SK-N-SH (cell line): Measurements from ENCODE around the gene RGS7. TPM values are rescaled to one million over a fixed set of nuclear protein-coding genes. Genes with fewer than 3 reads are reported as not detected.

ENCODE experiments used
- CTCF ChIA-PET: fragments of 300-600, 350-600 bp; formaldehyde crosslinking; extraction: SDS; loops from one replicate; lab custom pipeline; 2021; lab: Yijun Ruan, JAX
- POLR2A ChIA-PET: fragments of 350-600 bp; sonication (Branson Sonifier 250); formaldehyde crosslinking; extraction: SDS; loops from one replicate; lab custom pipeline; 2020; ENCODE audit warnings: antibody characterized with exemption, inconsistent platforms; lab: Yijun Ruan, JAX
- DNase-seq: peaks from one replicate; pipeline ENCODE4 v3.0.0; 2012
- H2AFZ ChIP-seq: fragments of 200-600 bp; sonication (generic); 2 replicates; pipeline ENCODE4 v1.8.1; 2016; ENCODE audit warnings: antibody characterized with exemption, mild to moderate bottlenecking, low read depth
- H3F3A ChIP-seq: fragments of 200-600 bp; sonication (generic); replicated peaks from 2 replicates; pipeline ENCODE3; 2016; ENCODE audit warnings: antibody characterized with exemption, mild to moderate bottlenecking; ENCODE audit not compliant: insufficient read depth
- H3K27ac ChIP-seq, 2 experiments: fragments of 200-500 bp in 1 of 2; fragments of 200-600 bp in 1 of 2; sonication (Bioruptor generic) in 1 of 2; sonication (generic), shearing (Covaris generic) in 1 of 2; 2 replicates each; pipeline versions ENCODE4 v1.5.1 to v1.6.1; 2014 to 2016; ENCODE audit warnings: low read depth in 2 of 2, inconsistent platforms in 1 of 2, low read length in 1 of 2, mild to moderate bottlenecking in 1 of 2, mixed read lengths in 1 of 2
- H3K27me3 ChIP-seq: fragments of 200-600 bp; sonication (generic), shearing (Covaris generic); 2 replicates; pipeline ENCODE4 v1.6.1; 2016; ENCODE audit warnings: mixed run types; ENCODE audit not compliant: insufficient read depth
- H3K36me3 ChIP-seq, 2 experiments: fragments of 200-500 bp in 1 of 2; fragments of 200-600 bp in 1 of 2; sonication (Bioruptor generic) in 1 of 2; sonication (generic) in 1 of 2; replicated peaks in 1 of 2; 2 replicates each; pipeline versions ENCODE3 to v1.5.1; 2014 to 2016; ENCODE audit warnings: low read length in 1 of 2, mild to moderate bottlenecking in 1 of 2; ENCODE audit not compliant: insufficient read depth in 2 of 2, control insufficient read depth in 1 of 2
- H3K4me1 ChIP-seq, 2 experiments: fragments of 200-500 bp in 1 of 2; fragments of 200-600 bp in 1 of 2; sonication (Bioruptor generic) in 1 of 2; sonication (generic), shearing (Covaris generic) in 1 of 2; 2 replicates each; pipeline versions ENCODE4 v1.5.1 to v1.6.1; 2014 to 2016; ENCODE audit warnings: low read depth in 1 of 2, low read length in 1 of 2, mixed run types in 1 of 2; ENCODE audit not compliant: insufficient read depth in 2 of 2, control insufficient read depth in 1 of 2
- H3K4me2 ChIP-seq: fragments of 200-600 bp; sonication (generic), shearing (Covaris generic); 2 replicates; pipeline ENCODE4 v1.6.1; 2017; ENCODE audit warnings: mixed run types
- H3K4me3 ChIP-seq, 2 experiments: fragments of 200-500 bp in 1 of 2; fragments of 200-600 bp in 1 of 2; sonication (Bioruptor generic) in 1 of 2; sonication (generic), shearing (Covaris generic) in 1 of 2; 2 replicates each; pipeline versions ENCODE4 v1.5.1 to v1.8.1; 2014 to 2016; ENCODE audit warnings: low read depth in 2 of 2, inconsistent platforms in 1 of 2, low read length in 1 of 2, mild to moderate bottlenecking in 1 of 2, mixed read lengths in 1 of 2, moderate library complexity in 1 of 2
- H3K79me2 ChIP-seq: fragments of 200-600 bp; sonication (generic); 2 replicates; pipeline ENCODE4 v1.8.1; 2017; ENCODE audit warnings: mild to moderate bottlenecking; ENCODE audit not compliant: insufficient read depth
- H3K9ac ChIP-seq: fragments of 200-600 bp; sonication (generic); 2 replicates; pipeline ENCODE4 v1.6.1; 2017; ENCODE audit warnings: mixed run types
- H3K9me2 ChIP-seq: fragments of 200-600 bp; sonication (generic); 2 replicates; pipeline ENCODE4 v1.6.1; 2017; ENCODE audit warnings: mixed run types
- H3K9me3 ChIP-seq: fragments of 200-600 bp; sonication (generic); 2 replicates; pipeline ENCODE4 v1.6.1; 2017; ENCODE audit warnings: mixed run types, mild to moderate bottlenecking, moderate library complexity
- H4K20me1 ChIP-seq: fragments of 200-600 bp; sonication (generic); 2 replicates; pipeline ENCODE4 v1.6.1; 2017; ENCODE audit warnings: mild to moderate bottlenecking, mixed run types; ENCODE audit not compliant: insufficient read depth
- CHD2 ChIP-seq: fragments of 150-350 bp; IDR thresholded peaks from 2 replicates; pipeline ENCODE4 v1.6.1; 2018; ENCODE audit warnings: low read length; ENCODE audit not compliant: partially characterized antibody
- CTCF ChIP-seq: fragments of 200-600 bp; sonication (generic); IDR thresholded peaks from 2 replicates; pipeline ENCODE4 v1.6.1; 2017; ENCODE audit warnings: antibody characterized with exemption, mild to moderate bottlenecking, moderate library complexity
- ELF1 ChIP-seq: IDR thresholded peaks from 2 replicates; pipeline ENCODE4 v1.4.0; 2012
- EP300 ChIP-seq, 2 experiments: IDR thresholded peaks; 2 replicates each; pipeline versions ENCODE4 v1.4.0 to v1.6.1; 2012; ENCODE audit warnings: borderline replicate concordance in 1 of 2, low read depth in 1 of 2, low read length in 1 of 2
- FOSL2 ChIP-seq: IDR thresholded peaks from 2 replicates; pipeline ENCODE4 v1.4.0; 2012; ENCODE audit warnings: low read depth, mild to moderate bottlenecking, moderate library complexity, borderline replicate concordance
- FOXJ3 ChIP-seq: sonication (generic); formaldehyde crosslinking; IDR thresholded peaks from 2 replicates; pipeline ENCODE4 v1.5.1; 2020; ENCODE audit warnings: mild to moderate bottlenecking, missing genetic modification reagents
- FOXM1 ChIP-seq: IDR thresholded peaks from 2 replicates; pipeline ENCODE4 v1.4.0; 2012; ENCODE audit warnings: low read depth, mild to moderate bottlenecking
- GATA2 ChIP-seq: sonication (generic); formaldehyde crosslinking; IDR thresholded peaks from 2 replicates; pipeline ENCODE4 v1.5.0; 2020; ENCODE audit warnings: mild to moderate bottlenecking, missing genetic modification reagents
- IRF3 ChIP-seq: fragments of 150-350 bp; IDR thresholded peaks from 2 replicates; pipeline ENCODE4 v1.6.1; 2016; ENCODE audit warnings: mild to moderate bottlenecking, low read depth, low read length
- NFIC ChIP-seq: IDR thresholded peaks from 2 replicates; pipeline ENCODE4 v1.4.0; 2012; ENCODE audit warnings: borderline replicate concordance
- POLR2AphosphoS5 ChIP-seq: IDR thresholded peaks from 2 replicates; pipeline ENCODE4 v1.6.1; 2012; ENCODE audit warnings: low read depth, low read length
- RCOR1 ChIP-seq: fragments of 150-350 bp; IDR thresholded peaks from 2 replicates; pipeline ENCODE4 v1.6.1; 2017; ENCODE audit warnings: antibody characterized with exemption, low read length
- SIN3A ChIP-seq: IDR thresholded peaks from 2 replicates; pipeline ENCODE4 v1.6.1; 2012; ENCODE audit warnings: low read depth, mild to moderate bottlenecking, low read length, moderate library complexity, borderline replicate concordance
- SMC3 ChIP-seq: IDR thresholded peaks from 2 replicates; pipeline ENCODE4 v1.6.1; 2012; ENCODE audit warnings: low read depth, low read length, improper control_type of control experiment
- TAF1 ChIP-seq: IDR thresholded peaks from 2 replicates; pipeline ENCODE4 v1.6.1; 2012; ENCODE audit warnings: low read depth, mild to moderate bottlenecking, low read length, moderate library complexity, borderline replicate concordance
- TCF12 ChIP-seq: IDR thresholded peaks from 2 replicates; pipeline ENCODE4 v1.4.0; 2012
- TEAD4 ChIP-seq: IDR thresholded peaks from 2 replicates; pipeline ENCODE4 v1.4.0; 2012; ENCODE audit warnings: mild to moderate bottlenecking, borderline replicate concordance; ENCODE audit not compliant: insufficient read depth
- USF1 ChIP-seq: IDR thresholded peaks from 2 replicates; pipeline ENCODE4 v1.4.0; 2012; ENCODE audit warnings: low read depth, borderline replicate concordance
- WGBS: methylation state at CpG from one replicate; pipeline ENCODE4 v1.1.6; 2017; ENCODE audit warnings: low lambda C conversion rate; 5-methylcytosine and 5-hydroxymethylcytosine counted together
- polyA plus RNA-seq, 3 experiments: library from polyadenylated mRNA; depleted of rRNA; stranded (reverse); fragments of >200 nt; gene quantifications; 2 replicates each; pipeline ENCODE4 v1.2.3, GENCODE V29; 2012

Gene RGS7
- polyA plus RNA-seq, 1 of the 3 experiments (the other 2 are of a cell fraction) = 0.36 TPM

- H3K27ac ChIP-seq = no peak overlapping the region
- no peaks in the 10 kb centered on the region for H3K9me2 ChIP-seq
- 16% methylated on average over 1 of the region's 1 CpG for WGBS
- DNase-seq = no peak
- POLR2A ChIA-PET = no interaction called here
- H4K20me1 ChIP-seq = no peaks in the 10 kb centered on the region
- H3K4me2 ChIP-seq = no peak overlapping the region
- H3K9me3 ChIP-seq = 0 out of 2 replicates have a peak, but pooled peaks cover 3% of the 10 kb centered on the region
- TF ChIP-seq USF1 = no peak
- no peak for TF ChIP-seq ELF1
- no peak for TF ChIP-seq TEAD4
- TF ChIP-seq FOSL2 = no peak
- no peak for TF ChIP-seq EP300 (IDR thresholded peaks at IDR 0.05; ENCODE audit: borderline replicate concordance in 1 of 2, low read depth in 1 of 2, low read length in 1 of 2)
- no peak for TF ChIP-seq NFIC
- TF ChIP-seq RCOR1 = no peak
- TF ChIP-seq SMC3 = no peak
- no peak for TF ChIP-seq FOXJ3 (CRISPR knock-in tag)
- TF ChIP-seq IRF3 = no peak
- no peak for TF ChIP-seq TAF1
- no peak for TF ChIP-seq CTCF
- TF ChIP-seq POLR2AphosphoS5 = no peak
- no peak for TF ChIP-seq CHD2
- no peak for TF ChIP-seq SIN3A
- no peak for TF ChIP-seq FOXM1
- TF ChIP-seq TCF12 = no peak
- TF ChIP-seq GATA2 (CRISPR knock-in tag) = no peak
- H3K4me3 ChIP-seq = no peak overlapping the region
- H2AFZ ChIP-seq = no peak overlapping the region
- H3K36me3 ChIP-seq = no peaks in the 10 kb centered on the region
- H3K79me2 ChIP-seq = no peaks in the 10 kb centered on the region
- H3K4me1 ChIP-seq = no peaks in the 10 kb centered on the region
- no peaks in the 10 kb centered on the region for H3F3A ChIP-seq
- CTCF ChIA-PET = no interaction called here
- no peaks in the 10 kb centered on the region for H3K27me3 ChIP-seq
- no peak overlapping the region for H3K9ac ChIP-seq
These were observed 70.5 kb downstream of the RGS7 start for GRCh38 chr1:241286486-241286885.
